Brain microvascular endothelial cell (primary cell): ENCODE measurements around the gene SSTR3.

ENCODE experiments used
- DNase-seq: peaks from one replicate; pipeline ENCODE4 v3.0.0-alpha.2; 2020
- H3K27ac ChIP-seq: fragments of 250-450 bp; sonication (Bioruptor Pico); 2 replicates; pipeline ENCODE4 v1.5.1; 2020; ENCODE audit warnings: mild to moderate bottlenecking, moderate library complexity
- H3K27me3 ChIP-seq: fragments of 250-450 bp; sonication (Bioruptor Pico); replicated peaks from 2 replicates; pipeline ENCODE4 v1.5.1; 2020; ENCODE audit warnings: mild to moderate bottlenecking
- H3K36me3 ChIP-seq: fragments of 250-450 bp; sonication (Bioruptor Pico); replicated peaks from 2 replicates; pipeline ENCODE4 v1.5.1; 2020; ENCODE audit warnings: mild to moderate bottlenecking
- H3K4me3 ChIP-seq: 2 replicates; pipeline ENCODE4 v1.5.1; 2011; ENCODE audit warnings: low read depth, mild to moderate bottlenecking, control low read depth, low read length, moderate library complexity
- in situ Hi-C: cut with HindIII; loops from 2 replicates; pipeline ENCODE4 v1.10.0; 2017; ENCODE audit warnings: low sequenced_read_pairs, low pct_ligation_motif_present
- TF ChIP-seq, protein P1 (sequence below): IDR thresholded peaks from 2 replicates; pipeline ENCODE4 v1.5.1; 2011; ENCODE audit warnings: low read depth, mild to moderate bottlenecking, moderate library complexity, low read length, control low read depth, inconsistent platforms; ENCODE audit errors: missing control alignments

SSTR3 gene

GRCh38 chr22:37167981-37168647 lies 44.2 kb downstream of the SSTR3 start:
- H3K27ac ChIP-seq, result no peak overlapping the region
- no peaks in the 10 kb centered on the region for H3K36me3 ChIP-seq
- no peak overlapping the region for H3K4me3 ChIP-seq
- in situ Hi-C loops, result no loop called here
- DNase-seq, result no peak
- TF ChIP-seq, protein P1, sequence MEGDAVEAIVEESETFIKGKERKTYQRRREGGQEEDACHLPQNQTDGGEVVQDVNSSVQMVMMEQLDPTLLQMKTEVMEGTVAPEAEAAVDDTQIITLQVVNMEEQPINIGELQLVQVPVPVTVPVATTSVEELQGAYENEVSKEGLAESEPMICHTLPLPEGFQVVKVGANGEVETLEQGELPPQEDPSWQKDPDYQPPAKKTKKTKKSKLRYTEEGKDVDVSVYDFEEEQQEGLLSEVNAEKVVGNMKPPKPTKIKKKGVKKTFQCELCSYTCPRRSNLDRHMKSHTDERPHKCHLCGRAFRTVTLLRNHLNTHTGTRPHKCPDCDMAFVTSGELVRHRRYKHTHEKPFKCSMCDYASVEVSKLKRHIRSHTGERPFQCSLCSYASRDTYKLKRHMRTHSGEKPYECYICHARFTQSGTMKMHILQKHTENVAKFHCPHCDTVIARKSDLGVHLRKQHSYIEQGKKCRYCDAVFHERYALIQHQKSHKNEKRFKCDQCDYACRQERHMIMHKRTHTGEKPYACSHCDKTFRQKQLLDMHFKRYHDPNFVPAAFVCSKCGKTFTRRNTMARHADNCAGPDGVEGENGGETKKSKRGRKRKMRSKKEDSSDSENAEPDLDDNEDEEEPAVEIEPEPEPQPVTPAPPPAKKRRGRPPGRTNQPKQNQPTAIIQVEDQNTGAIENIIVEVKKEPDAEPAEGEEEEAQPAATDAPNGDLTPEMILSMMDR, result no peak
- H3K27me3 ChIP-seq, result no peaks in the 10 kb centered on the region

- DNase-seq, result no peak
- Histone ChIP-seq H3K27ac (no peak overlapping the region), H3K4me3 (no peak overlapping the region), H3K27me3 (no peaks in the 10 kb centered on the region), H3K36me3 (no peaks in the 10 kb centered on the region)
- TF ChIP-seq, protein P1, result no peak
- in situ Hi-C loops, result no loop called here
These were observed 44.9 kb downstream of the SSTR3 start for GRCh38 chr22:37167176-37167980.

GRCh38 chr22:37166675-37167066 lies 45.6 kb downstream of the SSTR3 start:
- in situ Hi-C loops, result no loop called here
- H3K4me3 ChIP-seq, result no peak overlapping the region
- TF ChIP-seq, protein P1, result peak; percentile 94
- H3K27me3 ChIP-seq, result no peaks in the 10 kb centered on the region
- no peak overlapping the region for H3K27ac ChIP-seq
- peak; percentile 59 for DNase-seq
- no peaks in the 10 kb centered on the region for H3K36me3 ChIP-seq

DNA sequence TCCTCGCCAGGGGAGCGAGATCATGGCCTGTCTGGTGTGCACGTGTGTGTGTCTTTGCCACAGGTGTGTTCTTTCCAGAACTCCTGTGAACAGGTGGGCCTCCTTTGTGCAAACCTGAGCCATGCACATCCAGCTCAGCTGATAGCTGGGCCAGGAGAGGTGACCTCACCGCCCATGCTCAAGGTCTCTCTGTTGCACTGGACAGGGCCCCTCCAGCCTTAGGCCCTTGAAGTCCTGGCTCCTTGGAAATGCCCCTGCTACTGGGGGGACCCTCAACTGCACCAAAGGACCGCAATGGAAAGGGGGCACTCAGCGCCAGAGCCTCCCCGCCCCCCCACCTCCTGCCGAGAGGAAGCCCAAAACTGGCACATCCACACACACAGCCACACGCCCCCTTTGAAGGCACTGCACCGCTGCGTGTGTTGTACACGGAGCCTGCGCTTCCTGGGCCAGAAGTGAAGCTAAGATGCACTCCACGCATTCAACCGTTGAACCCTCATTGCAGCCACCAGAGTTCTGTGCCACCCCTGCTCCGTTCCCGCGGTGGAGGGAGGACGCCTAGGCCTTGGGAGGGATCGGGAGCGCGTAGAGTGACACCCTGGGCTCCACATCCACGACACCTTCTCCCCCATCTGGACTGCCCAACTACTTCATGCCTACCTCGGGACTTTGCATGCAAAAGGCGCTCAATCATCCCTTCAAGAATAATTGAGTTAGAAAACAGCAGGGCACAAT lies 46.2 kb downstream of the SSTR3 start:
- DNase-seq, result no peak
- Histone ChIP-seq H3K27me3 (no peaks in the 10 kb centered on the region), H3K4me3 (no peak overlapping the region), H3K36me3 (no peaks in the 10 kb centered on the region), H3K27ac (no peak overlapping the region)
- TF ChIP-seq, protein P1, result no peak
- in situ Hi-C loops, result no loop called here

DNA sequence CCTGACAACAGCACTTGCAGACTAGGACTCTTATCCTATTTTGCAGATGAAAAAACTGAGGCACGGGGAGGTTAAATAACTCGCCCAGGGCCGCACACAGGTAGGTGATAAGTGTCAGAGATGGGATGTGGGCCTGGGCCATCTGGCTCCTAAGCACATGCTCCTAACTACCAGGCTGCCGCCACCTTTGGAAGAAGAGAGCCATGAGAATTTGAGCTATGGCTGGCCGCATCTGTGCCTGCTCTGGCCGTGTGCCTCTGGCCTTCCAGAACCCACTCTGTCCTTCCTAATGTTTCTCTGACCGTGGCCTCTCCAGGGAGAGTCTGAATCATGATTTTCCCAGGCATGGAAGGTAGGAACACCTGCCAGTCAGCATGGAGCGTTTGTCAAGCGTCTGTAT lies 47.2 kb downstream of the SSTR3 start:
- Histone ChIP-seq H3K36me3 (no peaks in the 10 kb centered on the region), H3K27ac (no peak overlapping the region), H3K27me3 (no peaks in the 10 kb centered on the region), H3K4me3 (no peak overlapping the region)
- in situ Hi-C loops, result no loop called here
- DNase-seq, result no peak
- TF ChIP-seq, protein P1, result no peak
